Measurements from ENCODE around the gene OLA1. TPM values are rescaled to one million over a fixed set of nuclear protein-coding genes. Genes with fewer than 3 reads are reported as not detected.
A peak's percentile ranks its signal among the peaks of the same experiment; 100 is the strongest.

OLA1 gene
- total RNA-seq, 1 experiment from 2014 or later = 263 TPM

DNA sequence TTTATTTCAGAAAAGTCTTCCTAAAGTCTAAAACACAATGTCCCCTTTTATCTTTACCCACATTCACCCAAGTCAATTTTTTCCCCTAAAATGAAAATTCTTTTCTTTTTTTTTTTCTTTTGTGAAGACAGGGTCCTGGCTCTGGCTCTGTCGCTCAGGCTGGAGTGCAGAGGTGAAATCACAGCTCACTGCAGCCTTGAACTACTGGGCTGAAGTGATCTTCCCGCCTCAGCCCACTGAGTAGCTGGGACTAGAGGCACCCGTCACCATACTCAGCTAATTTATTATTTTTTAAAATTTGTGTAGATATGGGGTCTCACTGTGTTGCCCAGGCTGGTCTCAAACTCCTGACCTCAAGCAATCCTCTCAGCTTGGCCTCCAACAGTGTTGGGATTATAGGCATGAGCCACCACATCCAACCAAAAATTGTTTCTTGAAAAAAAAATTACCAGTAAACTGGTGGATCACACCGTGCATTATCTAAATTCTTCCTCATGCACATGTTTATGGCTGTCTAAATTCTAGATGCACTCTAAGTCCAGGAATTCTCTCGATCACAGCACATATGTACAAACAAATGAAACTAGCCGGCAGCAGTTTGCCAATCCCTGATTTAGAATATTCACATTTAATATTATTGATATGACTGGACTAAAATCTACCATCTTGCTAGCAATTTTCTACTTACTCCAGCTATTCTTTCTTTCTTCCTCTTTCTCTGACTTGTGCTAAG lies 56.8 kb downstream of the OLA1 start:
- Histone ChIP-seq H3K4me2 (no peak overlapping the region), H3K27me3 (ENCODE audit: insufficient read depth, low read depth) (no peaks in the 10 kb centered on the region), H3K9me2 (ENCODE audit: insufficient read depth) (peaks cover 8% of the 10 kb centered on the region; the same call in 1 of the 2 replicates), H3K27ac (no peak overlapping the region), H3K4me3 (no peak overlapping the region), H3K79me2 (ENCODE audit: low read depth) (peaks cover 88% of the 10 kb centered on the region), H3F3A (ENCODE audit: insufficient read depth, low read depth) (peaks cover 31% of the 10 kb centered on the region; the same call in 1 of the 2 replicates), H4K20me1 (ENCODE audit: insufficient read depth) (peaks cover 23% of the 10 kb centered on the region), H3K9me3 (ENCODE audit: insufficient read depth, low read depth) (peaks cover 11% of the 10 kb centered on the region), H3K4me1 (replicated peaks; ENCODE audit: insufficient read depth) (no peaks in the 10 kb centered on the region), H3K36me3 (ENCODE audit: low read depth) (peaks cover 16% of the 10 kb centered on the region; the same call in 1 of the 2 replicates), H2AFZ (no peak overlapping the region)
- DNase-seq = no peak
- POLR2A ChIA-PET (ENCODE audit: unreplicated experiment) = no interaction called here
- TF ChIP-seq EZH2 (IDR thresholded peaks at IDR 0.05; ENCODE audit: low read depth) = no peak
- TF ChIP-seq, protein P1, sequence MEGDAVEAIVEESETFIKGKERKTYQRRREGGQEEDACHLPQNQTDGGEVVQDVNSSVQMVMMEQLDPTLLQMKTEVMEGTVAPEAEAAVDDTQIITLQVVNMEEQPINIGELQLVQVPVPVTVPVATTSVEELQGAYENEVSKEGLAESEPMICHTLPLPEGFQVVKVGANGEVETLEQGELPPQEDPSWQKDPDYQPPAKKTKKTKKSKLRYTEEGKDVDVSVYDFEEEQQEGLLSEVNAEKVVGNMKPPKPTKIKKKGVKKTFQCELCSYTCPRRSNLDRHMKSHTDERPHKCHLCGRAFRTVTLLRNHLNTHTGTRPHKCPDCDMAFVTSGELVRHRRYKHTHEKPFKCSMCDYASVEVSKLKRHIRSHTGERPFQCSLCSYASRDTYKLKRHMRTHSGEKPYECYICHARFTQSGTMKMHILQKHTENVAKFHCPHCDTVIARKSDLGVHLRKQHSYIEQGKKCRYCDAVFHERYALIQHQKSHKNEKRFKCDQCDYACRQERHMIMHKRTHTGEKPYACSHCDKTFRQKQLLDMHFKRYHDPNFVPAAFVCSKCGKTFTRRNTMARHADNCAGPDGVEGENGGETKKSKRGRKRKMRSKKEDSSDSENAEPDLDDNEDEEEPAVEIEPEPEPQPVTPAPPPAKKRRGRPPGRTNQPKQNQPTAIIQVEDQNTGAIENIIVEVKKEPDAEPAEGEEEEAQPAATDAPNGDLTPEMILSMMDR (conservative IDR thresholded peaks at IDR 0.05) = no peak
- CTCF ChIA-PET = no interaction called here
- TSS peak; percentile 7 for BruUV-seq (replicated peaks)
- intact Hi-C loops (cut with micrococcal nuclease; ENCODE audit: unreplicated experiment) = no loop called here

DNA sequence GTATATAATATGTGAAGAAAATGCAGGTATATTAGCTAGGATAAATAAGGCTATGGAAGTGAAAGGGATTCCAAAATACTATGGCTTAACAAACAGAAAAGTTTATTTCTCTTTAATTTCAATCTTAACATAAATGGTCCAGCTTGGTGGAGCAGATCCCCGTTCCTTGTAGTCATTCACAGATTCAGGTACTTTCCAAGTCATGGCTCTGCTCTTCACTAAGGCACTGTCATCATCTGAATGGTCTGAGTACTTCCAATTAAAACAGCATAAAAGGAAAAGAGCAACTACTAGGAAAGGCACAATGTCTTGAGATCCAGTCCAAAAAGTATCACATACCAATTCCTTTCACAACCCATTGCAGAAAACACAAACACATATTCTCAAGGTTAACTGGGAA lies 63.4 kb downstream of the OLA1 start:
- peaks cover 22% of the 10 kb centered on the region for H3K36me3 ChIP-seq (ENCODE audit: low read depth)
- peaks cover 27% of the 10 kb centered on the region for H4K20me1 ChIP-seq (ENCODE audit: insufficient read depth)
- H3F3A ChIP-seq (ENCODE audit: insufficient read depth, low read depth) = peaks cover 21% of the 10 kb centered on the region
- intact Hi-C loops (cut with micrococcal nuclease; ENCODE audit: unreplicated experiment) = no loop called here
- H3K4me2 ChIP-seq = no peak overlapping the region
- ChIA-PET POLR2A (ENCODE audit: unreplicated experiment) (no interaction called here), CTCF (no interaction called here)
- no peak overlapping the region for H3K4me3 ChIP-seq
- peaks cover 8% of the 10 kb centered on the region; the same call in 1 of the 2 replicates for H3K9me2 ChIP-seq (ENCODE audit: insufficient read depth)
- H3K27ac ChIP-seq = no peak overlapping the region
- no peaks in the 10 kb centered on the region for H3K9me3 ChIP-seq (ENCODE audit: insufficient read depth, low read depth)
- H2AFZ ChIP-seq = no peak overlapping the region
- DNase-seq = no peak
- no peaks in the 10 kb centered on the region for H3K4me1 ChIP-seq (replicated peaks; ENCODE audit: insufficient read depth)
- peaks cover 92% of the 10 kb centered on the region for H3K79me2 ChIP-seq (ENCODE audit: low read depth)
- TF ChIP-seq EZH2 (IDR thresholded peaks at IDR 0.05; ENCODE audit: low read depth) = no peak
- TF ChIP-seq, protein P1 (conservative IDR thresholded peaks at IDR 0.05) = no peak
- BruUV-seq (replicated peaks) = no TSS peak
- H3K27me3 ChIP-seq (ENCODE audit: insufficient read depth, low read depth) = no peaks in the 10 kb centered on the region

DNA sequence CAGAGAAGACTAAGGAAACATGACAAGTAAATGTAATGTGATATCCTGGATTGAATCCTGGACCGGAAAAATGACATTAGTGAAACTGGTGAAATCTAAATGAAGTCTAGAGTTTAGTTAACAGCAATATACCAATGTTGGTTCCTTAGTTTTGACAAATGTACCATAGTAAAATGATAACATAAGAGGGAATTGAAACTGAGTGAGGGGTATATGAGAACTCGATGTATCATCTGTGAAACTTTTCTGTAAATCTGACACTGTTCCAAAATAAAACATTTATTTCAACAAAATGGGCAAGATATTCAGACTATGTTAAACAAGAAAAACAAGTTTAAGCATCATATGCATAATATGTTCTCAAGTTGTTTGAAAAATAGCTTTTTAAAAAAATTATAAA lies 63.8 kb downstream of the OLA1 start:
- Histone ChIP-seq H3K4me3 (no peak overlapping the region), H3K4me1 (replicated peaks; ENCODE audit: insufficient read depth) (no peaks in the 10 kb centered on the region), H4K20me1 (ENCODE audit: insufficient read depth) (peaks cover 23% of the 10 kb centered on the region), H3F3A (ENCODE audit: insufficient read depth, low read depth) (peaks cover 21% of the 10 kb centered on the region), H3K36me3 (ENCODE audit: low read depth) (peaks cover 22% of the 10 kb centered on the region), H3K79me2 (ENCODE audit: low read depth) (peaks cover 92% of the 10 kb centered on the region), H3K9me3 (ENCODE audit: insufficient read depth, low read depth) (no peaks in the 10 kb centered on the region), H3K4me2 (no peak overlapping the region), H3K27me3 (ENCODE audit: insufficient read depth, low read depth) (no peaks in the 10 kb centered on the region), H3K27ac (no peak overlapping the region), H2AFZ (no peak overlapping the region), H3K9me2 (ENCODE audit: insufficient read depth) (peaks cover 5% of the 10 kb centered on the region; the same call in 1 of the 2 replicates)
- intact Hi-C loops (cut with micrococcal nuclease; ENCODE audit: unreplicated experiment) = no loop called here
- ChIA-PET CTCF (no interaction called here), POLR2A (ENCODE audit: unreplicated experiment) (no interaction called here)
- no TSS peak for BruUV-seq (replicated peaks)
- TF ChIP-seq EZH2 (IDR thresholded peaks at IDR 0.05; ENCODE audit: low read depth) = no peak
- TF ChIP-seq, protein P1 (conservative IDR thresholded peaks at IDR 0.05) = no peak
- DNase-seq = no peak

Data from PC-9 (cell line).